Peyer's patch (tissue), 4 donors: ENCODE data around the gene COPG1.

Source experiments
- POLR2A ChIP-seq, 2 donors: fragments of 450-650 bp; IDR thresholded peaks; one replicate each; pipeline ENCODE4 v1.5.1; 2017; ENCODE audit warnings: antibody characterized with exemption in 2 of 2, mild to moderate bottlenecking in 2 of 2, moderate library complexity in 2 of 2
- TF ChIP-seq, protein P1 (sequence below), 6 experiments: fragments of 450-650 bp in 4 of 6; fragments of 200-600 bp in 2 of 6; sonication (generic) in 1 of 6; IDR thresholded peaks; one replicate each; pipeline ENCODE4 v1.5.1; 2017 to 2019; ENCODE audit warnings: antibody characterized with exemption in 6 of 6, mild to moderate bottlenecking in 3 of 6, moderate library complexity in 1 of 6

DNA sequence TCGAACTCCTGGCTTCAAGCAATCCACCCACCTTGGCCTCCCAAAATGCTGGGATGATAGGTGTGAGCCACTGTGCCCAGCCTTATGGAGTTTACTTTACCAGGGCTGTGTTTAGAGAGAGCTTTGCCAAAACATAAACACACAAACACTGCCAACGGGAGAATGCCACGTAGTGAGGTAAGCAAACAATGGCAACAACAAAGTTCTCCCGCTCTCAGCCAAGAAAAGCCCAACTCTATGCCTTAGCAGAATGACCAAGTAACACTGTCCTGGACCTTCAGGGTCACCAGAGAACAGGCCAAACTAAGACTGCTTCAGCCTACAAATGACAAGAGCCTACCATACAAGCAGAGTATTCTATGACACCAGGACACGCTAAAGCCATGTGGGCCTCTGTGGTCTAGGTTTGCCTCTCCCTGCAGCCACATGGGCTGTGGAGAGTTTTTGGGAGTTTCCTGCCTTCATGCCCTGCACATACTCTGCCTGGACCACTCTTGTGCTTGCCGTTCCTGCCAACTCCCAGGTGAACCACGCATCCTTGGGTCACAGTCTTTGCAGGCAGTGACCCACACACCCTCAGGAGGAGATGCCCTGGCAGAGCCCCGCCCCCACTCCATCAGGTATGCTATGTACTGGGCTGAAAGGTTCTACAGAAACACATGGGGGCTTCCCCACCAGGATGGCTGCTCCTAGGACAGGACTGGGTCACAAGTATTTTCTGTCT, 44.1 kb upstream of the COPG1 start:
- TF ChIP-seq, protein P1, sequence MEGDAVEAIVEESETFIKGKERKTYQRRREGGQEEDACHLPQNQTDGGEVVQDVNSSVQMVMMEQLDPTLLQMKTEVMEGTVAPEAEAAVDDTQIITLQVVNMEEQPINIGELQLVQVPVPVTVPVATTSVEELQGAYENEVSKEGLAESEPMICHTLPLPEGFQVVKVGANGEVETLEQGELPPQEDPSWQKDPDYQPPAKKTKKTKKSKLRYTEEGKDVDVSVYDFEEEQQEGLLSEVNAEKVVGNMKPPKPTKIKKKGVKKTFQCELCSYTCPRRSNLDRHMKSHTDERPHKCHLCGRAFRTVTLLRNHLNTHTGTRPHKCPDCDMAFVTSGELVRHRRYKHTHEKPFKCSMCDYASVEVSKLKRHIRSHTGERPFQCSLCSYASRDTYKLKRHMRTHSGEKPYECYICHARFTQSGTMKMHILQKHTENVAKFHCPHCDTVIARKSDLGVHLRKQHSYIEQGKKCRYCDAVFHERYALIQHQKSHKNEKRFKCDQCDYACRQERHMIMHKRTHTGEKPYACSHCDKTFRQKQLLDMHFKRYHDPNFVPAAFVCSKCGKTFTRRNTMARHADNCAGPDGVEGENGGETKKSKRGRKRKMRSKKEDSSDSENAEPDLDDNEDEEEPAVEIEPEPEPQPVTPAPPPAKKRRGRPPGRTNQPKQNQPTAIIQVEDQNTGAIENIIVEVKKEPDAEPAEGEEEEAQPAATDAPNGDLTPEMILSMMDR (IDR thresholded peaks at IDR 0.05) = no peak
- no peak for TF ChIP-seq POLR2A (IDR thresholded peaks at IDR 0.05)
